Measurements from ENCODE around the gene APBB1IP.
"Not testable (repeated sequence)": the region's sequence is repeated elsewhere in the genome, so short reads cannot be mapped to it uniquely, and the experiment has no call there.

APBB1IP gene

GRCh38 chr10:26474026-26474425 is 35.9 kb downstream of the APBB1IP start:
- Histone ChIP-seq H3K79me2 (ENCODE audit: insufficient read depth, low read length) (no peaks in the 10 kb centered on the region), H3K9me3 (ENCODE audit: insufficient read depth, low read depth, low read length) (no peaks in the 10 kb centered on the region), H3K9me2 (replicated peaks; ENCODE audit: low read depth, low read length) (no peaks in the 10 kb centered on the region), H3K4me2 (ENCODE audit: low read depth, low read length, poor library complexity, severe bottlenecking) (no peak overlapping the region), H3K9ac (ENCODE audit: low read depth, low read length, poor library complexity, severe bottlenecking) (no peak overlapping the region), H3K4me3 (ENCODE audit: low read length, poor library complexity, severe bottlenecking) (no peak overlapping the region), H3K27me3 (ENCODE audit: insufficient read depth, low read length, poor library complexity, severe bottlenecking) (no peaks in the 10 kb centered on the region), H3K4me1 (ENCODE audit: insufficient read depth, low read length, poor library complexity, severe bottlenecking) (peaks cover 11% of the 10 kb centered on the region), H3K36me3 (ENCODE audit: insufficient read depth, low read length) (no peaks in the 10 kb centered on the region), H3F3A (ENCODE audit: low read depth) (no peaks in the 10 kb centered on the region), H2AFZ (ENCODE audit: low read length) (no peak overlapping the region), H4K20me1 (ENCODE audit: insufficient read depth, low read length, poor library complexity, severe bottlenecking) (no peaks in the 10 kb centered on the region)
- TF ChIP-seq CTCF (conservative IDR thresholded peaks at IDR 0.05; ENCODE audit: low read length) (no peak), EZH2phosphoT487 (IDR thresholded peaks at IDR 0.05; ENCODE audit: borderline replicate concordance) (no peak)

DNA sequence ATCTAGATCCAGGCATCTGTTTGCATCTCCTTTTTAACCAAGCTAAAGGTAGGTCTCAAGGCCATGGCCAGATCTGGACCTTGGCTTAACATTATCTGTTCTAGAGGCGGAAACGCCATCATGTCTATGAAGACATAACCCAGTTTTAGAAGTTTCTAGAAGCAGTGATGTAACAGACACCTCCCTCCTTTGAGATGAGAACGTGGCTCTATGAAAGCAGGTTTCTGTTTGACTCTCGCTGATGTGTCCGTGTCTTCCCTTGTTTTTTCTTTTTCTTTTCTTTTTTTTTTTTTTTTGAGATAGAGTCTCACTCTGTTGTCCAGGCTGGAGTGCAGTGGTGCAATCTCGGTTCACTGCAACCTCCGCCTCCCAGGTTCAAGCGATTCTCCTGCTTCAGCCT is 36.7 kb downstream of the APBB1IP start:
- not testable (repeated sequence) for H3K36me3 ChIP-seq (ENCODE audit: insufficient read depth, low read length); H3K4me3 ChIP-seq (ENCODE audit: low read length, poor library complexity, severe bottlenecking); H3K4me2 ChIP-seq (ENCODE audit: low read depth, low read length, poor library complexity, severe bottlenecking); H3K9me2 ChIP-seq (replicated peaks; ENCODE audit: low read depth, low read length); H3F3A ChIP-seq (ENCODE audit: low read depth); H3K9me3 ChIP-seq (ENCODE audit: insufficient read depth, low read depth, low read length); H3K79me2 ChIP-seq (ENCODE audit: insufficient read depth, low read length); H2AFZ ChIP-seq (ENCODE audit: low read length); H3K9ac ChIP-seq (ENCODE audit: low read depth, low read length, poor library complexity, severe bottlenecking); H4K20me1 ChIP-seq (ENCODE audit: insufficient read depth, low read length, poor library complexity, severe bottlenecking); H3K27me3 ChIP-seq (ENCODE audit: insufficient read depth, low read length, poor library complexity, severe bottlenecking)
- peaks cover 17% of the 10 kb centered on the region for H3K4me1 ChIP-seq (ENCODE audit: insufficient read depth, low read length, poor library complexity, severe bottlenecking)

GRCh38 chr10:26475386-26475785 is 37.2 kb downstream of the APBB1IP start:
- TF ChIP-seq CTCF (conservative IDR thresholded peaks at IDR 0.05; ENCODE audit: low read length), result no peak
- TF ChIP-seq EZH2phosphoT487 (IDR thresholded peaks at IDR 0.05; ENCODE audit: borderline replicate concordance), result no peak
- no peaks in the 10 kb centered on the region for H3K27me3 ChIP-seq (ENCODE audit: insufficient read depth, low read length, poor library complexity, severe bottlenecking)
- H3F3A ChIP-seq (ENCODE audit: low read depth), result no peaks in the 10 kb centered on the region
- H4K20me1 ChIP-seq (ENCODE audit: insufficient read depth, low read length, poor library complexity, severe bottlenecking), result no peaks in the 10 kb centered on the region
- no peak overlapping the region for H3K4me2 ChIP-seq (ENCODE audit: low read depth, low read length, poor library complexity, severe bottlenecking)
- H3K36me3 ChIP-seq (ENCODE audit: insufficient read depth, low read length), result no peaks in the 10 kb centered on the region
- H3K9ac ChIP-seq (ENCODE audit: low read depth, low read length, poor library complexity, severe bottlenecking), result no peak overlapping the region
- no peak overlapping the region for H3K4me3 ChIP-seq (ENCODE audit: low read length, poor library complexity, severe bottlenecking)
- peaks cover 5% of the 10 kb centered on the region; the same call in 1 of the 2 replicates for H3K79me2 ChIP-seq (ENCODE audit: insufficient read depth, low read length)
- H2AFZ ChIP-seq (ENCODE audit: low read length), result no peak overlapping the region
- no peaks in the 10 kb centered on the region for H3K9me3 ChIP-seq (ENCODE audit: insufficient read depth, low read depth, low read length)
- no peaks in the 10 kb centered on the region for H3K9me2 ChIP-seq (replicated peaks; ENCODE audit: low read depth, low read length)
- peaks cover 23% of the 10 kb centered on the region for H3K4me1 ChIP-seq (ENCODE audit: insufficient read depth, low read length, poor library complexity, severe bottlenecking)

- Histone ChIP-seq H3K36me3 (ENCODE audit: insufficient read depth, low read length) (no peaks in the 10 kb centered on the region), H3K9me3 (ENCODE audit: insufficient read depth, low read depth, low read length) (no peaks in the 10 kb centered on the region), H3K4me1 (ENCODE audit: insufficient read depth, low read length, poor library complexity, severe bottlenecking) (peaks cover 39% of the 10 kb centered on the region), H3K9ac (ENCODE audit: low read depth, low read length, poor library complexity, severe bottlenecking) (no peak overlapping the region), H4K20me1 (ENCODE audit: insufficient read depth, low read length, poor library complexity, severe bottlenecking) (no peaks in the 10 kb centered on the region), H3K4me2 (ENCODE audit: low read depth, low read length, poor library complexity, severe bottlenecking) (no peak overlapping the region), H3K27me3 (ENCODE audit: insufficient read depth, low read length, poor library complexity, severe bottlenecking) (no peaks in the 10 kb centered on the region), H3F3A (ENCODE audit: low read depth) (peaks cover 3% of the 10 kb centered on the region), H2AFZ (ENCODE audit: low read length) (no peak overlapping the region), H3K9me2 (replicated peaks; ENCODE audit: low read depth, low read length) (no peaks in the 10 kb centered on the region), H3K4me3 (ENCODE audit: low read length, poor library complexity, severe bottlenecking) (no peak overlapping the region), H3K79me2 (ENCODE audit: insufficient read depth, low read length) (peaks cover 8% of the 10 kb centered on the region; the same call in 1 of the 2 replicates)
- TF ChIP-seq CTCF (conservative IDR thresholded peaks at IDR 0.05; ENCODE audit: low read length), result no peak
- TF ChIP-seq EZH2phosphoT487 (IDR thresholded peaks at IDR 0.05; ENCODE audit: borderline replicate concordance), result no peak
These were observed 39.4 kb downstream of the APBB1IP start for GRCh38 chr10:26477501-26477900.

Measured in Loucy (cell line).